ENCODE measurements around the gene RFNG. TPM values are rescaled to one million over a fixed set of nuclear protein-coding genes. Genes with fewer than 3 reads are reported as not detected.

The RFNG gene
- total RNA-seq, 1 donor from 2014 or later = 21.1 TPM

- H3K36me3 ChIP-seq = peaks cover 95% of the 10 kb centered on the region
- intact Hi-C loops (cut with micrococcal nuclease) = no loop called here
- H3K4me1 ChIP-seq = peaks cover 7% of the 10 kb centered on the region
These were observed 7.2 kb upstream of the RFNG start for GRCh38 chr17:82058855-82059249.

GRCh38 chr17:82058230-82058854, 6.7 kb upstream of the RFNG start:
- no peak for DNase-seq
- no peak for TF ChIP-seq CTCF (IDR thresholded peaks at IDR 0.05; ENCODE audit: borderline replicate concordance)
- Histone ChIP-seq H3K36me3 (peaks cover 97% of the 10 kb centered on the region), H3K4me3 (no peak overlapping the region), H3K27me3 (ENCODE audit: low read depth) (no peaks in the 10 kb centered on the region), H3K9me3 (replicated peaks) (no peaks in the 10 kb centered on the region), H3K27ac (replicated peaks) (no peak overlapping the region), H3K4me1 (peaks cover 9% of the 10 kb centered on the region)
- intact Hi-C loops (cut with micrococcal nuclease) = no loop called here

More at GRCh38 chr17:82058855-82059249, 7.2 kb upstream of the RFNG start:
- DNase-seq = no peak
- Histone ChIP-seq H3K9me3 (replicated peaks) (no peaks in the 10 kb centered on the region), H3K27me3 (ENCODE audit: low read depth) (no peaks in the 10 kb centered on the region), H3K4me3 (no peak overlapping the region), H3K27ac (replicated peaks) (no peak overlapping the region)
- TF ChIP-seq CTCF (IDR thresholded peaks at IDR 0.05; ENCODE audit: borderline replicate concordance) = no peak

- DNase-seq = no peak
- no peak for TF ChIP-seq CTCF (IDR thresholded peaks at IDR 0.05; ENCODE audit: borderline replicate concordance)
- no peaks in the 10 kb centered on the region for H3K9me3 ChIP-seq (replicated peaks)
- H3K27ac ChIP-seq (replicated peaks) = no peak overlapping the region
- H3K27me3 ChIP-seq (ENCODE audit: low read depth) = no peaks in the 10 kb centered on the region
- H3K4me3 ChIP-seq = no peak overlapping the region
- intact Hi-C loops (cut with micrococcal nuclease) = no loop called here
- peaks cover 83% of the 10 kb centered on the region for H3K36me3 ChIP-seq
- H3K4me1 ChIP-seq = peaks cover 23% of the 10 kb centered on the region
These were observed 5.4 kb upstream of the RFNG start for GRCh38 chr17:82056729-82057621.

- DNase-seq = no peak
- Histone ChIP-seq H3K4me3 (no peak overlapping the region), H3K27ac (replicated peaks) (no peak overlapping the region), H3K36me3 (peaks cover 76% of the 10 kb centered on the region), H3K4me1 (peaks cover 24% of the 10 kb centered on the region), H3K9me3 (replicated peaks) (no peaks in the 10 kb centered on the region), H3K27me3 (ENCODE audit: low read depth) (no peaks in the 10 kb centered on the region)
- intact Hi-C loops (cut with micrococcal nuclease) = no loop called here
- no peak for TF ChIP-seq CTCF (IDR thresholded peaks at IDR 0.05; ENCODE audit: borderline replicate concordance)
These were observed 4.5 kb upstream of the RFNG start for GRCh38 chr17:82055965-82056728.
